Trophoblast cell (in vitro differentiated cells and primary cell): ENCODE measurements around the gene PTCD1.

Experiments
- DNase-seq, 2 donors: peaks; one replicate each; pipeline ENCODE4 v3.0.0-alpha.2; 2016
- H2AFZ ChIP-seq: 2 replicates; pipeline ENCODE4 v1.6.1; 2013; ENCODE audit warnings: low read length, moderate library complexity, mild to moderate bottlenecking; ENCODE audit not compliant: insufficient read depth, poor library complexity
- H2AK5ac ChIP-seq: 2 replicates; pipeline ENCODE4 v1.6.1; 2013; ENCODE audit warnings: mild to moderate bottlenecking, low read length
- H2BK120ac ChIP-seq: 2 replicates; pipeline ENCODE4 v1.6.1; 2013; ENCODE audit warnings: low read length, mild to moderate bottlenecking, moderate library complexity; ENCODE audit not compliant: insufficient read depth, poor library complexity
- H2BK12ac ChIP-seq: 2 replicates; pipeline ENCODE4 v1.6.1; 2013; ENCODE audit warnings: mild to moderate bottlenecking, low read length, moderate library complexity
- H2BK5ac ChIP-seq: 2 replicates; pipeline ENCODE4 v1.6.1; 2013; ENCODE audit warnings: low read length, low read depth, moderate library complexity, mild to moderate bottlenecking; ENCODE audit not compliant: poor library complexity
- H3K14ac ChIP-seq: 2 replicates; pipeline ENCODE4 v1.6.1; 2013; ENCODE audit warnings: mild to moderate bottlenecking, low read length
- H3K18ac ChIP-seq: 2 replicates; pipeline ENCODE4 v1.6.1; 2013; ENCODE audit warnings: mild to moderate bottlenecking, low read length
- H3K23ac ChIP-seq: 2 replicates; pipeline ENCODE4 v1.6.1; 2013; ENCODE audit warnings: low read length
- H3K27ac ChIP-seq: 2 replicates; pipeline ENCODE4 v1.5.1; 2013; ENCODE audit warnings: low read depth, mild to moderate bottlenecking, inconsistent platforms, low read length, moderate library complexity
- H3K27me3 ChIP-seq: 2 replicates; pipeline ENCODE4 v1.6.1; 2013; ENCODE audit warnings: inconsistent platforms, mild to moderate bottlenecking, low read length, moderate library complexity; ENCODE audit not compliant: insufficient read depth
- H3K36me3 ChIP-seq, 2 experiments: 1 replicate in 1 of 2; 2 replicates in 1 of 2; pipeline ENCODE4 v1.6.1; 2013; ENCODE audit warnings: low read length in 2 of 2, mild to moderate bottlenecking in 2 of 2, moderate library complexity in 1 of 2; ENCODE audit not compliant: insufficient read depth in 2 of 2, control insufficient read depth in 1 of 2
- H3K4ac ChIP-seq: 2 replicates; pipeline ENCODE4 v1.6.1; 2013; ENCODE audit warnings: low read depth, mild to moderate bottlenecking, low read length, moderate library complexity
- H3K4me1 ChIP-seq, 2 experiments: 1 replicate in 1 of 2; 2 replicates in 1 of 2; pipeline ENCODE4 v1.6.1; 2013; ENCODE audit warnings: low read length in 2 of 2, mild to moderate bottlenecking in 2 of 2, moderate library complexity in 1 of 2; ENCODE audit not compliant: insufficient read depth in 2 of 2, control insufficient read depth in 1 of 2
- H3K4me2 ChIP-seq: 2 replicates; pipeline ENCODE4 v1.6.1; 2013; ENCODE audit warnings: inconsistent platforms, mild to moderate bottlenecking, low read length, moderate library complexity
- H3K4me3 ChIP-seq: 2 replicates; pipeline ENCODE4 v1.5.1; 2013; ENCODE audit warnings: mild to moderate bottlenecking, low read depth, low read length, inconsistent platforms
- H3K79me1 ChIP-seq: one replicate; pipeline ENCODE4 v1.6.1; 2013; ENCODE audit warnings: low read length
- H3K79me2 ChIP-seq: 2 replicates; pipeline ENCODE4 v1.6.1; 2013; ENCODE audit warnings: low read length, mild to moderate bottlenecking; ENCODE audit not compliant: control insufficient read depth, insufficient read depth, poor library complexity
- H3K9ac ChIP-seq: 2 replicates; pipeline ENCODE4 v1.6.1; 2013; ENCODE audit warnings: mild to moderate bottlenecking, low read length
- H3K9me3 ChIP-seq: 2 replicates; pipeline ENCODE4 v1.6.1; 2013; ENCODE audit warnings: low read depth, mild to moderate bottlenecking, control low read depth, inconsistent platforms, low read length; ENCODE audit not compliant: insufficient read depth
- H4K12ac ChIP-seq: 2 replicates; pipeline ENCODE4 v1.6.1; 2013; ENCODE audit warnings: low read depth, mild to moderate bottlenecking, low read length, moderate library complexity
- H4K8ac ChIP-seq: 2 replicates; pipeline ENCODE4 v1.6.1; 2013; ENCODE audit warnings: low read depth, mild to moderate bottlenecking, low read length, moderate library complexity
- H4K91ac ChIP-seq: one replicate; pipeline ENCODE4 v1.6.1; 2013; ENCODE audit warnings: low read depth, mild to moderate bottlenecking, low read length, moderate library complexity
- WGBS: extraction: QIAGEN DNeasy Blood & Tissue Kit; methylation state at CpG from one replicate; pipeline ENCODE4 v1.1.7; 2013; ENCODE audit warnings: missing lambda C conversion rate; ENCODE audit not compliant: insufficient read length, insufficient coverage; ENCODE audit errors: extremely low coverage; 5-methylcytosine and 5-hydroxymethylcytosine counted together

The PTCD1 gene

GRCh38 chr7:99404235-99404976 is 34.2 kb downstream of the PTCD1 start:
- peak in 1 of 2 donors; percentile 48 for DNase-seq
- Histone ChIP-seq H3K9ac (no peak overlapping the region), H3K27me3 (peaks cover 2% of the 10 kb centered on the region), H3K4me3 (peak overlapping the region; percentile 31), H3K79me2 (peaks cover 15% of the 10 kb centered on the region), H2BK12ac (no peak overlapping the region), H3K79me1 (peaks cover 14% of the 10 kb centered on the region), H2BK5ac (no peak overlapping the region), H4K91ac (no peak overlapping the region), H4K12ac (no peak overlapping the region), H2AFZ (no peak overlapping the region), H4K8ac (no peak overlapping the region), H3K4me1 (peaks cover 0 to 7% of the 10 kb centered on the region in 2 experiments), H2AK5ac (no peak overlapping the region), H3K36me3 (peaks cover 47 to 51% of the 10 kb centered on the region in 2 experiments), H3K4me2 (no peak overlapping the region), H3K9me3 (no peaks in the 10 kb centered on the region), H3K4ac (no peak overlapping the region), H2BK120ac (no peak overlapping the region), H3K27ac (no peak overlapping the region), H3K23ac (no peak overlapping the region), H3K18ac (no peak overlapping the region), H3K14ac (no peak overlapping the region)
- WGBS: no CpG with 5 or more reads among the region's 18 CpGs

DNA sequence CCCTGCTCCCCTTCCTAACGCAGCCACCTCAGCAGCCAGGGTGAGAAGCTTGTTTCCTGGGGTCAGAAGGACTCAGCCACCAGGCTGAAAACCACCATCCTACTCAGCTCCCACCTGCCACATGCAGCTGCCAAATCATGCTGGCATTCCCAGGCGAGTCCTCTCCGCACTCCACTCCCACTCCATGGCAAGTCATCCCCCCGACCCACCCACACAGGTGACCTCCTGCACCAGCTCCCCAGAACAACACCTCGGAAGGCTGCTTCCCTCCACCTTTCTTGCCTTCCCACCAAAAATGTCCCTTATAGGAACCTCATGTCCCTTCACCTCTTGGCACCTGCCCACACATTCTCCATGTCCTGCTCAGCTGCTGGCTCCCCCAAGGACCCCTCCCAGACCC is 34.8 kb downstream of the PTCD1 start:
- Histone ChIP-seq H3K9me3 (no peaks in the 10 kb centered on the region), H3K79me2 (peaks cover 10% of the 10 kb centered on the region), H3K4me1 (peaks cover 0 to 7% of the 10 kb centered on the region in 2 experiments), H3K23ac (no peak overlapping the region), H2BK12ac (no peak overlapping the region), H3K18ac (no peak overlapping the region), H3K27ac (no peak overlapping the region), H3K27me3 (peaks cover 2% of the 10 kb centered on the region), H4K91ac (no peak overlapping the region), H3K9ac (peak overlapping the region; percentile 39), H3K14ac (no peak overlapping the region), H2BK5ac (no peak overlapping the region), H2AK5ac (no peak overlapping the region), H4K8ac (no peak overlapping the region), H3K4me3 (no peak overlapping the region), H3K79me1 (peaks cover 9% of the 10 kb centered on the region), H2AFZ (no peak overlapping the region), H3K36me3 (peaks cover 53 to 57% of the 10 kb centered on the region in 2 experiments), H2BK120ac (no peak overlapping the region), H4K12ac (no peak overlapping the region), H3K4ac (no peak overlapping the region), H3K4me2 (no peak overlapping the region)
- no peak for DNase-seq
- WGBS: no CpG with 5 or more reads among the region's 5 CpGs

DNA sequence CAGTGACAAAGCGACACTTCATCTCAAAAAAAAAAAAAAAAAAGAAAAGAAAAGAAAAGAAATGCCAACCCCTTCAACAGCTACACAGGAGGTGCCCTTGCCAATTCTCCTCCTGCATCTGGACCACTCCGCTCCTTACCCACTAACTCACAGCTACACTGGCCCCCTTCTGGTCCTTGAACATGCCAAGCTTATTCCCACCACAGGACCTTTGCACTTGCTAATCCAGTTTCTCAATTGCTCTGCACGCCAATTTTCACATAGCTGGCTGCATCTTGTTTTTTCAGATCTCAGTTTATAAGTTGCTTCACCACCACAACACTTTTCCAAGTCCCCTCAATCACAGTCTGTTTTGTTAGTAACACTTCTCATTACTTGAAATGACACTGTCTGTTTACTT is 35.7 kb downstream of the PTCD1 start:
- H4K91ac ChIP-seq: no peak overlapping the region
- no peak for DNase-seq
- H2BK12ac ChIP-seq: no peak overlapping the region
- peaks cover 2% of the 10 kb centered on the region for H3K79me1 ChIP-seq
- no peak overlapping the region for H3K27ac ChIP-seq
- no peak overlapping the region for H3K23ac ChIP-seq
- no peak overlapping the region for H3K4ac ChIP-seq
- H2AK5ac ChIP-seq: no peak overlapping the region
- H3K9ac ChIP-seq: no peak overlapping the region
- no peak overlapping the region for H2AFZ ChIP-seq
- no peak overlapping the region for H4K8ac ChIP-seq
- no peak overlapping the region for H3K18ac ChIP-seq
- peaks cover 59 to 66% of the 10 kb centered on the region in 2 experiments for H3K36me3 ChIP-seq
- H3K14ac ChIP-seq: no peak overlapping the region
- H3K9me3 ChIP-seq: no peaks in the 10 kb centered on the region
- H3K4me3 ChIP-seq: no peak overlapping the region
- H2BK5ac ChIP-seq: no peak overlapping the region
- H4K12ac ChIP-seq: no peak overlapping the region
- no peak overlapping the region for H2BK120ac ChIP-seq
- WGBS: no CpG with 5 or more reads among the region's 3 CpGs
- H3K4me1 ChIP-seq: peaks cover 0 to 7% of the 10 kb centered on the region in 2 experiments
- no peak overlapping the region for H3K4me2 ChIP-seq
- no peaks in the 10 kb centered on the region for H3K27me3 ChIP-seq
- peaks cover 2% of the 10 kb centered on the region for H3K79me2 ChIP-seq

GRCh38 chr7:99399597-99399996 is 39.0 kb downstream of the PTCD1 start:
- Histone ChIP-seq H4K8ac (no peak overlapping the region), H3K27ac (no peak overlapping the region), H3K4me2 (no peak overlapping the region), H2BK12ac (no peak overlapping the region), H2BK5ac (no peak overlapping the region), H2AK5ac (no peak overlapping the region), H2AFZ (no peak overlapping the region), H3K4ac (no peak overlapping the region), H3K79me2 (no peaks in the 10 kb centered on the region), H3K14ac (no peak overlapping the region), H3K36me3 (peaks cover 83 to 90% of the 10 kb centered on the region in 2 experiments), H4K12ac (no peak overlapping the region), H3K23ac (no peak overlapping the region), H3K79me1 (no peaks in the 10 kb centered on the region), H2BK120ac (no peak overlapping the region), H3K4me3 (no peak overlapping the region), H4K91ac (no peak overlapping the region), H3K27me3 (no peaks in the 10 kb centered on the region), H3K9me3 (no peaks in the 10 kb centered on the region), H3K4me1 (no peaks in the 10 kb centered on the region), H3K18ac (no peak overlapping the region), H3K9ac (no peak overlapping the region)
- DNase-seq: no peak
- WGBS: no CpG with 5 or more reads among the region's 6 CpGs
